22Rv1 (cell line): ENCODE measurements around the gene SH3PXD2A.

ENCODE experiments used
- ZFX ChIP-seq: fragments of 450-650 bp; IDR thresholded peaks from 2 replicates; pipeline ENCODE4 v1.6.1; 2017; ENCODE audit warnings: antibody characterized with exemption, borderline replicate concordance
- TF ChIP-seq, protein P1 (sequence below): fragments of 450-650 bp; IDR thresholded peaks from 2 replicates; pipeline ENCODE4 v1.5.1; 2017; ENCODE audit warnings: mild to moderate bottlenecking

DNA sequence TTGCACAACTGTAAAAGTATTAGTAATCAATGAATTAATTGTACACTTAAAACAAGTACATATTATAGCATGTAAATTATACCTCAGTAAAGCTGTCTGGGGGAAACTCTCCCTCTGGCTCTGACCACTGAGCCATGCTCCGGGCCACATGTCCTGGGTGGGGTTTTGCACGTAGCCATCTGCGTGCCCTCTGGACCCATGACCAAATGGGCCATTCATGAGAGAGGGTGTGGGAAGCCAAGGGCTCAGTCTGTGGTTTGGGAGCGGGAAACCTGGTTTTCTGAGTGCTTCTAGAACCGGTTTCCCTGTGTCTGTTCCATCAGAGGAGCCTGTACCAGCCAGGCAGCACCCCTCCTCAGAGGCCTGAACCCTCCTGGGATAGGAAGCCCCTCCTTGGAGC, 143.2 kb downstream of the SH3PXD2A start:
- TF ChIP-seq, protein P1, sequence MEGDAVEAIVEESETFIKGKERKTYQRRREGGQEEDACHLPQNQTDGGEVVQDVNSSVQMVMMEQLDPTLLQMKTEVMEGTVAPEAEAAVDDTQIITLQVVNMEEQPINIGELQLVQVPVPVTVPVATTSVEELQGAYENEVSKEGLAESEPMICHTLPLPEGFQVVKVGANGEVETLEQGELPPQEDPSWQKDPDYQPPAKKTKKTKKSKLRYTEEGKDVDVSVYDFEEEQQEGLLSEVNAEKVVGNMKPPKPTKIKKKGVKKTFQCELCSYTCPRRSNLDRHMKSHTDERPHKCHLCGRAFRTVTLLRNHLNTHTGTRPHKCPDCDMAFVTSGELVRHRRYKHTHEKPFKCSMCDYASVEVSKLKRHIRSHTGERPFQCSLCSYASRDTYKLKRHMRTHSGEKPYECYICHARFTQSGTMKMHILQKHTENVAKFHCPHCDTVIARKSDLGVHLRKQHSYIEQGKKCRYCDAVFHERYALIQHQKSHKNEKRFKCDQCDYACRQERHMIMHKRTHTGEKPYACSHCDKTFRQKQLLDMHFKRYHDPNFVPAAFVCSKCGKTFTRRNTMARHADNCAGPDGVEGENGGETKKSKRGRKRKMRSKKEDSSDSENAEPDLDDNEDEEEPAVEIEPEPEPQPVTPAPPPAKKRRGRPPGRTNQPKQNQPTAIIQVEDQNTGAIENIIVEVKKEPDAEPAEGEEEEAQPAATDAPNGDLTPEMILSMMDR: no peak
- no peak for TF ChIP-seq ZFX
